Uterus (tissue), 2 donors: Measurements from ENCODE around the gene DIAPH2.

Source experiments
- CTCF ChIP-seq, 4 experiments: fragments of 200-600 bp in 2 of 4; fragments of 450-650 bp in 2 of 4; sonication (generic) in 2 of 4; IDR thresholded peaks; one replicate each; pipeline ENCODE4 v1.5.1; 2016 to 2019; ENCODE audit warnings: antibody characterized with exemption in 4 of 4, mild to moderate bottlenecking in 2 of 4, moderate library complexity in 1 of 4
- POLR2A ChIP-seq, 2 donors: fragments of 450-650 bp; IDR thresholded peaks; one replicate each; pipeline ENCODE4 v1.6.1; 2016; ENCODE audit warnings: antibody characterized with exemption in 2 of 2, mild to moderate bottlenecking in 1 of 2, moderate library complexity in 1 of 2

- TF ChIP-seq CTCF (IDR thresholded peaks at IDR 0.05) (no peak), POLR2A (IDR thresholded peaks at IDR 0.05) (no peak)
These were observed 68.6 kb downstream of the DIAPH2 start for GRCh38 chrX:96753230-96753629.
